Measurements from ENCODE around the gene TLR2.
A peak's percentile ranks its signal among the peaks of the same experiment; 100 is the strongest.

TLR2 gene

DNA sequence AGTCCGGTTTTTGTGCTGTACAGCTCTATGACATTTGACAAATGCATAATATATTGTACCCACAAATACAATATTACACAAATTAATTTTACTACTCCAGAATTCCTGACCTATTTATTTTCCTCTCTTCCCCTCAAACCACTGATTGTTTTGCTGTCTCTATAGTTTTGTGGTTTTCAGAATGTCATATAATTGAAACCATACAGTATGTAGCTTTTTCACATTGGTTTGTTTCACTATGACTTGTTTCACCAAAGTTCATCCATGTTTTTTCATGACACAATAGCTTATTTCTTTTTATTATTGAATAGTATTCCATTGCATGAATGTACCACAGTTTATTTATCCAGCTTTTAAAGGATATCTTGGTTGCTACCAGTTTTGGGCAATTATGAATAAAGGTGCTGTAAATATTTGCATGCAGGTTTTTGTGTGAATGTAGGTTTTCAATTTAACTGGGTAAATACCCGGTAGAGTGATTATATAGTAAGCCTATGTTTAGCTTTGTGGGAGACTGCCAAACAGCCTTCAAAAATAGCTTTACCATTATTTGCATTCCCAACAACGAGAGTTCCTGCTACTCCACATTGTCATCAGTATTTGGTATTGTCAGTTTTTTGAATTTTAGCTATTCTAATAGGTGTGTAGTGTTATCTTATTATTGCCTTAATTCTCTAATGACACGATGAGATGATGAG is 49.8 kb downstream of the TLR2 start:
- peak; percentile 18 for DNase-seq

DNA sequence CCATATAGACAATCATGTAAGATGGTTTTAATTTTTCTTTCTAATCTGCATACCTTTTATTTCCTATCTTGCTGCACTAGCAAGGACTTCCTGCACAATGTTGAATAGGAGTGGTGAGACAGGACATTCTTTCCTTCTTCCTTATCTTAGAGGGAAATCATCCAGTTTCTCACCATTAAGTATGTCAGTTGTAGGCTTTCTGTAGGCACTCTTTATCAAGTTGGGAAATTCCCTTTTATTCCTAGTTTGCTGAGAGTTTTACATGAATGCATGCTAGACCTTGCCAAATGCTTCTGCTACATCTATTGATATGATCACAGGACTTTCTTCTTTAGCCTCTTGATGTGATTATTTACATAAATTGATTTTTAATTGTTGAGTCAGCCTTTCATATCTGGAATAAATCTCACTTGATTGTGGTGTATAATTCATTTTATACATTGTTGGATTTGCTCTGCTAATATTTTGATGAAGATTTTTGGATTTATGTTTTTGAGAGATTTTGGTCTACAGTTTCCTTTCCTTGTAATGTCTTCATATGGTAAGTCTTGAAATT is 51.9 kb downstream of the TLR2 start:
- no peak for DNase-seq

DNA sequence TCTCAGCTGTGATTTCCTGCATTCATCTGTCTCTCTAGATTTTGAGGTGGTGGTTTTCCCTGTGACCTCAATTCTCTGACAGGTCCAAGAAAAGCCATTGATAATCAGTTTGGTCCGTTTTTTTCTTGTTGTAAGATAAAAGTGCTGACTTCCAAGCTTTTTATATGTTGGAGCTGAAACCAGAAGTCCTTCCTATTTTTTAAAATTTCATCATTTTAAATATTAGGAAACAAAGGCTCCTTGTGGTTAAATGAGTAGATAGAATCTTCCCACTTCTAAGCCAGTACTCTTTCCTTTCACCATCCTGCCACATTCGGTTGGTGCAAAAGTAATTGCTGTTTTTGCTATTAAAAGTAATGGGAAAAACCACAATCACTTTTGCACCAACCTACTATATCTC is 57.5 kb downstream of the TLR2 start:
- DNase-seq = no peak

DNA sequence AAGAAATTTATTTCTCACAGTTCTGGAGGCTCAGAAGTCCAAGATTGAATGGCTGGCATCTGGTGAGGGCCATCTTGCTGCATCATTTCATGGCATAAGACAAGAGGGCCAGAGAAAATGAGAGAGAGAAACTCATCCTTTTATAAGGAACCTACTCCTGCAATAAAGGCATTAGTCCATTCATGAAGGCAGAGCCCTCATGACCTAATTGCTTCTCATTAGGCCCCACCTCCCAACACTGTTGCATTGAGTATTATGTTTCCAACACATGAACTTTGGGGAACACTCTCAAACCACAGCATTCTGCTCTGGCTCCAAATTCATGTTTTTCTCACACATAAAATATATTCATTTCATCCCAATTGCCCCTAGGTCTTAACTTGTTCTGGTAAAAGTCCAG is 61.6 kb downstream of the TLR2 start:
- DNase-seq = no peak

DNA sequence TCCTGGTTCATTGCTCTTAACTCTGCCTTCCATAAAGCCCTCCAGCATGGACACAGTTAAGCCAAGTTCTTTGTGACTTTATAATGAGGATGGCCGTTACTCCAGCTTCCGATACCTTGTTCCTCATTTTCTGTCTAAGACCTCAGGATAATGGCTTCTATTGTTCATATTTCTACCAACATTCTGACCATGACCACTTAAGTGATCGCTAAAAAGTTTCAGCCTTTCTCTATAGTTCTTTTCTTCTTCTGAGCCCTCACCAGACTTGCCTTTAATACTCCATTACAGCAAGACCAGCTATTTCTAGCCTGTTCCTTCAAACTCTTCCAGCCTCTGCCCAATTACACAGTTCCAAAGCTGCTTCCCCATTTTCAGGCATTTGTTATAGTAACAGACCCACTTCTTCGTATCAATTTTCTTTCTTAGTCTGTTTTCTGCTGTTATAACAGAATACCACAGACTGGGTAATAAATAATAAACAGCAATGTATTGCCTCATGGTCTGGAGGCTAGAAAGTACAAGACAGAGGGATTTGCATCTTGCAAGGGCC is 63.4 kb downstream of the TLR2 start:
- DNase-seq = no peak

DNA sequence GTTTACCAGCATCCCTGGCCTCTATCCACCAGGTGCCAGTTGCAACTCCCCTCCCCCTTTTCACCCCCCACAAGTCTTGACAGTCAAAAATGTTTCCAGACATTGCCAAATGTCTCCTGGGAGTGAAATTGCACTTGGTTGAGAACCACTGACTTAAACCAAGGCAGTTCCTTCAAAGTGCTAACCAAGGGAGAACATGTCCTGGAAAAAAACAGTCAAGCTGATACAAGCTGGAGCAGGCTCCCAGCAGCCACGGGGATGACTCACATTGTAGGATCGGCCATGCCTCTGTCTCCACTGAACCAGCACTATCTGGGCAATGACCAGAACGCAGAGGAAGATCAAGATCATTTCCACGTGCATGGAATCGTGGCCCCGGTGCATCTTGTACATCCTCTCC is 64.3 kb downstream of the TLR2 start:
- DNase-seq = peak; percentile 66

DNA sequence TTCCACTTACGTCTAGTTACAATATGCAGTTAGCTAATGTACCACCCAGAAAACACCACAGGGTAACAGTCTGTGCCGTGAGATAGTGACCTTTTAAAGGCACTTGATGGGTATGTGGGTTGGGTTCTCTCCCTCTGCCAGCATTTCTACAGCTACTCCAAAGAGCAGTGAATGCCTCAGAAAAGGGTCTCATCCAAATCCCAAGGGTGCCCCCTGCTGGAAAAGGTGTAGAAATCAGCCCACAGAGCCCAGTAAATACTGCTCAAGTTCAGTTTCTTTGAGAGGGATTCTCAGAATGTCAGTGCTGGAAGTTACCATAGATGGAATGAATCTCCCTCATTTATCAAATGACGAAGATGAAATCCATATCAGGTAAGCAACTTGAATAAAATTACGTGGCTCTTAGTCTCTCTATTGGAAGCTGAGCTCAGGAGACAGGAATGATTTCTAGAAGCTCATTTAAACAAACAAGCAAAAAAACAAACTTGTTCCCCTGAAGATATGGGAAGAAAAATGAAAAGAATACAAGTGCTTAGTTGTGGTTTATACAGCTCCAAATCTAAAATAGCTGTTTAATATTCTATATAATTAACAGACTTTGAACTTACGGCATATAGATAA is 66.2 kb downstream of the TLR2 start:
- DNase-seq = peak; percentile 78

DNA sequence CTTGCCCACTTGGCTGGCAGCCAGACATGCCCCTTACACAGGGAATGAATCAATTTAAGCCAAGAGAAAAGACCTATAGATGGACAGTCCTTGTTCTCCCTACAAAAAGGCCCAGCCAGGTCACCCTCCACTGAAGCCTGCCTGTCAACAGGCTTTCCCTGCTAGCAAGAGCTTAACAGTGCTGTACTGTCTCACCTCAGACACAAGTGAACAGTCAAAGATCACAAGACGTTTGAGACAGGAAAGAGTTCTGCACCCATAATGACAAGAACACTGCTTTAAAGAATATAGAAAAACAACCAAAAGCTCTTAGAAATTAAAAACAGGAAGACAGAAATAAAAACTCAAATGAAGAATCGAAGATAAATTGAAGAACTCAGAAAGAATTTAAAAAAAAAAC is 71.1 kb downstream of the TLR2 start:
- no peak for DNase-seq
